Epithelial cell of esophagus (primary cell): ENCODE data around the gene EPC2.

Experiments used
- DNase-seq: peaks from one replicate; pipeline ENCODE4 v3.0.0; 2010; ENCODE audit warnings: low read depth
- H3K4me3 ChIP-seq: 2 replicates; pipeline ENCODE4 v1.5.1; 2011; ENCODE audit warnings: mild to moderate bottlenecking, low read length, control low read depth
- CTCF ChIP-seq: IDR thresholded peaks from 2 replicates; pipeline ENCODE4 v1.5.1; 2011; ENCODE audit warnings: low read depth, mild to moderate bottlenecking, low read length, control low read depth, inconsistent platforms; ENCODE audit not compliant: insufficient read depth; ENCODE audit errors: missing control alignments

Gene EPC2

GRCh38 chr2:148607566-148607965 is 37.0 kb upstream of the EPC2 start:
- DNase-seq, result peak; percentile 48
- H3K4me3 ChIP-seq, result no peak overlapping the region
- TF ChIP-seq CTCF, result no peak

DNA sequence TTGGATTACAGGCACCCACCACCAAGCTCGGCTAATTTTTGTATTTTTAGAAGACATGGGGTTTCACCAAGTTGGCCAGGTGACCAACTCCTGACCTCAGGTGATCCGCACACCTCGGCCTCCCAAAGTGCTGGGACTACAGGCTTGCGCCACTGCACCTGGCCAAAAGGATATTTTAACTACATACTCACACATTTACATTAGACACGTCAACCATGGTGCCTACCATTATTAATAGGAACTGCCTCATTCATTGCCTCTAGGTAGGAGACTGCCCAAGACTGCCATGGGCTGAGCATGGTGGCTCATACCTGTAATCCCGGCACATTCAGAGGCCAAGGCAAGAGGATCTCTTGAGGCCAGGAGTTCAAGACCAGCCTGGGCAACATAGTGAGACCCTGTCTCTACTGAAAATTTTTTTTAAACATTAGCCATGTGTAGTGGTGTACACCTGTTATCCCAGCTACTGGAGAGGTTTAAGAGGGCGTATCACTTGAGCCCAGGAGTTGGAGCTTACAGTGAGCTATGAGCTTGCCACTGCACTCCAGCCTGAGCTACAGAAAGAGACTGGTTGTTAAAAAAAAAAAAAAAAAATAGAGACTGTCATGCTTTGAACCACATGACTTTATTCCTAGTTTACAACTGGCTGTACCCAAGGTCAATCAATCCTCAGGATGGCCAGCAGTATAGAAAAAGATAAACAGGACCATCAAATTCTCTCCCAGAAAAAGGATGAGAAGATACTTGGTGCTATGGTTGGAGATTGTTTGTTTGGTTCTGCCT is 31.1 kb upstream of the EPC2 start:
- no peak for DNase-seq

GRCh38 chr2:148614014-148614321 is 30.6 kb upstream of the EPC2 start:
- TF ChIP-seq CTCF, result no peak
- H3K4me3 ChIP-seq, result no peak overlapping the region
- peak; percentile 34 for DNase-seq

More for the DNA sequence above, 31.1 kb upstream of the EPC2 start:
- H3K4me3 ChIP-seq, result no peak overlapping the region
- no peak for TF ChIP-seq CTCF

- TF ChIP-seq CTCF, result no peak
- H3K4me3 ChIP-seq, result no peak overlapping the region
- peak; percentile 79 for DNase-seq
Measured at GRCh38 chr2:148614322-148615049, 30.1 kb upstream of the EPC2 start.

DNA sequence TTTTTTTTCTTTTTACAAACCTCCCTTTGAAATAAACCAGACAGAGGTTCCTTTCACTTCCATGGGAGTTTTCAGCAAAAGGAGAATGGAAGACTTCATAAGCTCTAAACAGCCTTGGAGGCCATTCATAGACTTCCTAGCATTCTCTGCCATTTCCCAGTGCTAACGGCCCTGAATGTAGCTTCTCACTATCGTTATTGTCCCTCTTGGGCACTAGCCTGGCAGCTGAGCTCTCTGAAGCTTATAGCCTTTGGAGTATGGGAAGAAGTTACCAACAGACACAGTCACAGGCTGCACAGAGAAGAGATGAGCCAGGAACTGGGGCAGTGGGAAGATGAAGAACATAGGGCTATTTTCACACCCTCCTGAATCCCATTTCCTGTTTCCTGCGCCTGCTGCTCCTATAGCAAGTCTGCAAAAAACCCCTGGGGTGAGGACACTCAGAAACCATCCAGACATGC is 29.1 kb upstream of the EPC2 start:
- H3K4me3 ChIP-seq, result no peak overlapping the region
- no peak for DNase-seq
- TF ChIP-seq CTCF, result no peak

DNA sequence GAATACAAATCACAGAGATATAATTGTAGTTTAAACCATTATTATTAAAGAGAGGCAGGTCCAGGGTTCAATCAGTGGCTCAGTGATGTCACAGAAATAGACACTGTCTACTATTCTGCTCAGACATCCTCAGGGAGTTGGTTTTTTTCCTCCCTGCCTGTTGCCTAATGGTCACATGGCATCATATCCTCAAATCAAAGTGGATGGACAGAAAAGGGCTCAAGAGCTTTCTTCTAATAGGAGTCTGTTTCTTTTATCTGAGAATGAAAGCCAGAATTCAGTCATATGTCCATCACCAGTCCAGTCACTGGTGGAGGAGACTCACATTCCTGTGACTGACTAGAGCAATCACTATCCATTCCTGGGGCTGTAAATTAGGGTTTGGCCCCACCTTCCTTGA is 27.9 kb upstream of the EPC2 start:
- TF ChIP-seq CTCF, result no peak
- no peak overlapping the region for H3K4me3 ChIP-seq
- DNase-seq, result no peak
